Caco-2 (cell line): ENCODE data around the gene PDE11A. TPM values are rescaled to one million over a fixed set of nuclear protein-coding genes. Genes with fewer than 3 reads are reported as not detected.

Experiments used
- BruUV-seq: library from RNA; stranded (reverse); fragments of 400-500 nt; replicated peaks from 2 replicates; lab custom pipeline; 2021; lab: Mats Ljungman, UMichigan
- CTCF ChIA-PET: fragments of 300-600 bp; sonication (Branson Sonifier 250); formaldehyde crosslinking; loops from one replicate; lab custom pipeline; 2022; ENCODE audit warnings: antibody characterized with exemption; lab: Charles Lee
- POLR2A ChIA-PET: fragments of 300-600 bp; sonication (Branson Sonifier 250); formaldehyde crosslinking; loops from one replicate; lab custom pipeline; 2022; ENCODE audit warnings: antibody characterized with exemption; lab: Charles Lee
- DNase-seq, 2 experiments: peaks; one replicate each; pipeline versions ENCODE4 v3.0.0 to v3.0.0-alpha.2; 2020 to 2022
- H3K27me3 ChIP-seq: replicated peaks from 2 replicates; pipeline ENCODE4 v1.6.0; 2011; ENCODE audit warnings: low read length; ENCODE audit not compliant: control insufficient read depth, insufficient read depth
- H3K36me3 ChIP-seq: 2 replicates; pipeline ENCODE4 v1.5.1; 2011; ENCODE audit warnings: low read length; ENCODE audit not compliant: control insufficient read depth, insufficient read depth
- H3K4me1 ChIP-seq: fragments of 250-450 bp; sonication (Bioruptor Pico); 2 replicates; pipeline ENCODE4 v1.5.1; 2020; ENCODE audit warnings: mild to moderate bottlenecking
- H3K4me3 ChIP-seq: 2 replicates; pipeline ENCODE4 v1.5.1; 2011; ENCODE audit warnings: low read depth, mild to moderate bottlenecking, control low read depth, low read length
- H3K9me3 ChIP-seq: fragments of 250-450 bp; sonication (Bioruptor Pico); 2 replicates; pipeline ENCODE4 v1.5.1; 2020; ENCODE audit warnings: mild to moderate bottlenecking, moderate library complexity
- H3K27ac Mint-ChIP-seq: one replicate; pipeline ENCODE4 v1.8.0; 2022; ENCODE audit warnings: mixed read lengths; ENCODE audit not compliant: unreplicated experiment
- H3K27me3 Mint-ChIP-seq: one replicate; pipeline ENCODE4 v1.8.0; 2022; ENCODE audit warnings: mixed read lengths; ENCODE audit not compliant: insufficient read depth, unreplicated experiment
- H3K36me3 Mint-ChIP-seq: one replicate; pipeline ENCODE4 v1.8.0; 2022; ENCODE audit warnings: mild to moderate bottlenecking, mixed read lengths; ENCODE audit not compliant: insufficient read depth, unreplicated experiment
- H3K4me1 Mint-ChIP-seq: one replicate; pipeline ENCODE4 v1.8.0; 2022; ENCODE audit warnings: low read depth, mixed read lengths; ENCODE audit not compliant: unreplicated experiment
- H3K4me3 Mint-ChIP-seq: one replicate; pipeline ENCODE4 v1.8.0; 2022; ENCODE audit warnings: mild to moderate bottlenecking, moderate library complexity, mixed read lengths; ENCODE audit not compliant: unreplicated experiment
- H3K9me3 Mint-ChIP-seq: one replicate; pipeline ENCODE4 v1.8.0; 2022; ENCODE audit warnings: mixed read lengths; ENCODE audit not compliant: unreplicated experiment
- intact Hi-C: fragments of 100-400 bp; cut with micrococcal nuclease; formaldehyde crosslinking; loops from one replicate; pipeline ENCODE4 v1.10.0; 2022; ENCODE audit not compliant: unreplicated experiment
- total RNA-seq: library from RNA; stranded (reverse); gene quantifications from 2 replicates; pipeline ENCODE4 v1.2.3, GENCODE V29; 2022
- TF ChIP-seq, protein P1 (sequence below), 2 experiments: fragments of 200-600 bp in 1 of 2; IDR thresholded peaks; 1 replicate in 1 of 2; 2 replicates in 1 of 2; pipeline versions ENCODE4 v1.5.1 to v1.8.0; 2011 to 2022; ENCODE audit warnings: antibody characterized with exemption in 1 of 2, control low read depth in 1 of 2, inconsistent platforms in 1 of 2, low read depth in 1 of 2, low read length in 1 of 2, mild to moderate bottlenecking in 1 of 2, moderate library complexity in 1 of 2; ENCODE audit not compliant: insufficient read depth in 1 of 2, severe bottlenecking in 1 of 2, unreplicated experiment in 1 of 2

The PDE11A gene
- total RNA-seq, 1 experiment from 2014 or later: 0.25 TPM

DNA sequence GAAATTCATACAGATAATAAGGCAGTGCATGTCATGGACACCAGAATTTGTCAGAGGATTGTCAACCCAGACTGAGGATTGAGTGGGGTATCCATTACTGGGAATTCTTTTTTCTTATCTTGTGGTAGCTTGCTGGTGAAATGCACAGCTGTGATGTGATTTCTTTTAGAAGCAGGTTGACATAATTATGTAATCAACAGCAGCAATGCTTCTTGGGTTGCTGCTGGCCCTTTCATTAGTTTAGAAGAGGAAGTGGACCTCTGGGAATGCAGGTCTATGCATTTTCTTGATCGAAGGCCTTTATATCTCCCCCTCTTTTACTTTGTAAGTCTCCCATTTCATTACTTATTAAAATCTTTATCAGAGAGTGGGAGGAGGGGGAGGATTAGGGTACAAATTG lies 360.1 kb downstream of the PDE11A start:
- POLR2A ChIA-PET: no interaction called here
- Histone ChIP-seq H3K9me3 (no peaks in the 10 kb centered on the region), H3K4me1 (no peaks in the 10 kb centered on the region), H3K27me3 (peaks cover 2% of the 10 kb centered on the region), H3K4me3 (no peak overlapping the region), H3K36me3 (no peaks in the 10 kb centered on the region)
- CTCF ChIA-PET: no interaction called here
- no peaks in the 10 kb centered on the region for H3K36me3 Mint-ChIP-seq
- intact Hi-C loops: no loop called here
- no peaks in the 10 kb centered on the region for H3K4me1 Mint-ChIP-seq
- no peak overlapping the region for H3K27ac Mint-ChIP-seq
- BruUV-seq: no TSS peak
- no peak for DNase-seq
- no peaks in the 10 kb centered on the region for H3K9me3 Mint-ChIP-seq
- TF ChIP-seq, protein P1, sequence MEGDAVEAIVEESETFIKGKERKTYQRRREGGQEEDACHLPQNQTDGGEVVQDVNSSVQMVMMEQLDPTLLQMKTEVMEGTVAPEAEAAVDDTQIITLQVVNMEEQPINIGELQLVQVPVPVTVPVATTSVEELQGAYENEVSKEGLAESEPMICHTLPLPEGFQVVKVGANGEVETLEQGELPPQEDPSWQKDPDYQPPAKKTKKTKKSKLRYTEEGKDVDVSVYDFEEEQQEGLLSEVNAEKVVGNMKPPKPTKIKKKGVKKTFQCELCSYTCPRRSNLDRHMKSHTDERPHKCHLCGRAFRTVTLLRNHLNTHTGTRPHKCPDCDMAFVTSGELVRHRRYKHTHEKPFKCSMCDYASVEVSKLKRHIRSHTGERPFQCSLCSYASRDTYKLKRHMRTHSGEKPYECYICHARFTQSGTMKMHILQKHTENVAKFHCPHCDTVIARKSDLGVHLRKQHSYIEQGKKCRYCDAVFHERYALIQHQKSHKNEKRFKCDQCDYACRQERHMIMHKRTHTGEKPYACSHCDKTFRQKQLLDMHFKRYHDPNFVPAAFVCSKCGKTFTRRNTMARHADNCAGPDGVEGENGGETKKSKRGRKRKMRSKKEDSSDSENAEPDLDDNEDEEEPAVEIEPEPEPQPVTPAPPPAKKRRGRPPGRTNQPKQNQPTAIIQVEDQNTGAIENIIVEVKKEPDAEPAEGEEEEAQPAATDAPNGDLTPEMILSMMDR (IDR thresholded peaks at IDR 0.05; ENCODE audit: insufficient read depth in 1 of 2, low read depth in 1 of 2, low read length in 1 of 2, severe bottlenecking in 1 of 2, unreplicated experiment in 1 of 2): no peak
- H3K27me3 Mint-ChIP-seq: peaks cover 4% of the 10 kb centered on the region
- H3K4me3 Mint-ChIP-seq: no peak overlapping the region

- no peak overlapping the region for H3K4me3 Mint-ChIP-seq
- no peak overlapping the region for H3K4me3 ChIP-seq
- peaks cover 2% of the 10 kb centered on the region for H3K27me3 ChIP-seq
- ChIA-PET CTCF (no interaction called here), POLR2A (no interaction called here)
- no peaks in the 10 kb centered on the region for H3K9me3 ChIP-seq
- TF ChIP-seq, protein P1 (IDR thresholded peaks at IDR 0.05; ENCODE audit: insufficient read depth in 1 of 2, low read depth in 1 of 2, low read length in 1 of 2, severe bottlenecking in 1 of 2, unreplicated experiment in 1 of 2): no peak
- H3K36me3 Mint-ChIP-seq: no peaks in the 10 kb centered on the region
- BruUV-seq: no TSS peak
- DNase-seq: no peak
- H3K27ac Mint-ChIP-seq: no peak overlapping the region
- peaks cover 4% of the 10 kb centered on the region for H3K27me3 Mint-ChIP-seq
- intact Hi-C loops: no loop called here
- no peaks in the 10 kb centered on the region for H3K36me3 ChIP-seq
- H3K4me1 ChIP-seq: no peaks in the 10 kb centered on the region
- no peaks in the 10 kb centered on the region for H3K9me3 Mint-ChIP-seq
- no peaks in the 10 kb centered on the region for H3K4me1 Mint-ChIP-seq
Observed at GRCh38 chr2:177711483-177712265, 360.9 kb downstream of the PDE11A start.

- Histone ChIP-seq H3K36me3 (no peaks in the 10 kb centered on the region), H3K4me3 (no peak overlapping the region), H3K27me3 (peaks cover 2% of the 10 kb centered on the region), H3K4me1 (no peaks in the 10 kb centered on the region), H3K9me3 (no peaks in the 10 kb centered on the region)
- ChIA-PET POLR2A (no interaction called here), CTCF (no interaction called here)
- no peak for DNase-seq
- no TSS peak for BruUV-seq
- intact Hi-C loops: no loop called here
- Mint-ChIP-seq H3K36me3 (no peaks in the 10 kb centered on the region), H3K4me3 (no peak overlapping the region), H3K27ac (no peak overlapping the region), H3K4me1 (no peaks in the 10 kb centered on the region), H3K27me3 (peaks cover 4% of the 10 kb centered on the region), H3K9me3 (no peaks in the 10 kb centered on the region)
- TF ChIP-seq, protein P1 (IDR thresholded peaks at IDR 0.05; ENCODE audit: insufficient read depth in 1 of 2, low read depth in 1 of 2, low read length in 1 of 2, severe bottlenecking in 1 of 2, unreplicated experiment in 1 of 2): no peak
Observed at GRCh38 chr2:177710889-177711288, 361.7 kb downstream of the PDE11A start.
